BE2C (cell line): Measurements from ENCODE around the gene EEIG2.

Experiments used
- DNase-seq: peaks from one replicate; pipeline ENCODE4 v3.0.0-alpha.2; 2020
- H3K27me3 ChIP-seq: fragments of 250-450 bp; sonication (Bioruptor Pico); 2 replicates; pipeline ENCODE4 v1.5.1; 2020; ENCODE audit warnings: mild to moderate bottlenecking
- H3K36me3 ChIP-seq: fragments of 250-450 bp; sonication (Bioruptor Pico); 2 replicates; pipeline ENCODE4 v1.5.1; 2020; ENCODE audit warnings: mild to moderate bottlenecking
- H3K4me1 ChIP-seq: fragments of 250-450 bp; sonication (Bioruptor Pico); 2 replicates; pipeline ENCODE4 v1.5.1; 2020
- H3K4me3 ChIP-seq: 2 replicates; pipeline ENCODE4 v1.5.1; 2011; ENCODE audit warnings: low read depth, low read length
- H3K9me3 ChIP-seq: fragments of 250-450 bp; sonication (Bioruptor Pico); 2 replicates; pipeline ENCODE4 v1.5.1; 2020
- CTCF ChIP-seq: IDR thresholded peaks from 2 replicates; pipeline ENCODE4 v1.5.1; 2012; ENCODE audit warnings: mild to moderate bottlenecking, low read depth, low read length

EEIG2 gene

GRCh38 chr1:108584428-108584856 is 24.5 kb downstream of the EEIG2 start:
- no peaks in the 10 kb centered on the region for H3K9me3 ChIP-seq
- H3K27me3 ChIP-seq, result peaks cover 6% of the 10 kb centered on the region
- no peaks in the 10 kb centered on the region for H3K36me3 ChIP-seq
- DNase-seq, result no peak
- H3K4me3 ChIP-seq, result no peak overlapping the region
- TF ChIP-seq CTCF, result no peak
- no peaks in the 10 kb centered on the region for H3K4me1 ChIP-seq

GRCh38 chr1:108585313-108585712 is 25.4 kb downstream of the EEIG2 start:
- Histone ChIP-seq H3K4me1 (no peaks in the 10 kb centered on the region), H3K4me3 (no peak overlapping the region), H3K9me3 (no peaks in the 10 kb centered on the region), H3K36me3 (no peaks in the 10 kb centered on the region), H3K27me3 (peaks cover 6% of the 10 kb centered on the region)
- no peak for TF ChIP-seq CTCF
- no peak for DNase-seq

GRCh38 chr1:108590441-108590840 is 30.5 kb downstream of the EEIG2 start:
- Histone ChIP-seq H3K4me3 (no peak overlapping the region), H3K9me3 (no peaks in the 10 kb centered on the region), H3K27me3 (peaks cover 6% of the 10 kb centered on the region; the same call in 1 of the 2 replicates), H3K36me3 (no peaks in the 10 kb centered on the region), H3K4me1 (no peaks in the 10 kb centered on the region; the same call in 1 of the 2 replicates)
- no peak for DNase-seq
- no peak for TF ChIP-seq CTCF

GRCh38 chr1:108590957-108591356 is 31.1 kb downstream of the EEIG2 start:
- H3K4me1 ChIP-seq, result no peaks in the 10 kb centered on the region; the same call in 1 of the 2 replicates
- H3K27me3 ChIP-seq, result peaks cover 6% of the 10 kb centered on the region; the same call in 1 of the 2 replicates
- DNase-seq, result no peak
- H3K9me3 ChIP-seq, result no peaks in the 10 kb centered on the region
- no peaks in the 10 kb centered on the region for H3K36me3 ChIP-seq
- TF ChIP-seq CTCF, result no peak
- no peak overlapping the region for H3K4me3 ChIP-seq

GRCh38 chr1:108591466-108591865 is 31.6 kb downstream of the EEIG2 start:
- DNase-seq, result no peak

More at GRCh38 chr1:108591466-108591865, 31.6 kb downstream of the EEIG2 start:
- Histone ChIP-seq H3K27me3 (0 out of 2 replicates have a peak, but pooled peaks cover 6% of the 10 kb centered on the region), H3K36me3 (no peaks in the 10 kb centered on the region), H3K9me3 (no peaks in the 10 kb centered on the region), H3K4me1 (no peaks in the 10 kb centered on the region; the same call in 1 of the 2 replicates), H3K4me3 (no peak overlapping the region)
- TF ChIP-seq CTCF, result no peak
